ENCODE results near the gene MDK.

Gene MDK

GRCh38 chr11:46426233-46426991, 44.9 kb downstream of the MDK start:
- H3K4me3 ChIP-seq (ENCODE audit: control insufficient read depth, low read depth, low read length): no peak overlapping the region
- no peak for TF ChIP-seq CTCF (conservative IDR thresholded peaks at IDR 0.05; ENCODE audit: control insufficient read depth, insufficient read depth, low read depth, low read length)

GRCh38 chr11:46427364-46427763, 45.9 kb downstream of the MDK start:
- H3K4me3 ChIP-seq (ENCODE audit: control insufficient read depth, low read depth, low read length): no peak overlapping the region
- no peak for DNase-seq (ENCODE audit: low read depth)
- no peak for TF ChIP-seq CTCF (conservative IDR thresholded peaks at IDR 0.05; ENCODE audit: control insufficient read depth, insufficient read depth, low read depth, low read length)

More at GRCh38 chr11:46426233-46426991, 44.9 kb downstream of the MDK start:
- no peak for DNase-seq (ENCODE audit: low read depth)

GRCh38 chr11:46429717-46430116, 48.2 kb downstream of the MDK start:
- no peak for DNase-seq (ENCODE audit: low read depth)
- no peak for TF ChIP-seq CTCF (conservative IDR thresholded peaks at IDR 0.05; ENCODE audit: control insufficient read depth, insufficient read depth, low read depth, low read length)
- H3K4me3 ChIP-seq (ENCODE audit: control insufficient read depth, low read depth, low read length): no peak overlapping the region

- no peak for DNase-seq (ENCODE audit: low read depth)
- no peak for TF ChIP-seq CTCF (conservative IDR thresholded peaks at IDR 0.05; ENCODE audit: control insufficient read depth, insufficient read depth, low read depth, low read length)
- H3K4me3 ChIP-seq (ENCODE audit: control insufficient read depth, low read depth, low read length): no peak overlapping the region
These were observed 49.7 kb downstream of the MDK start for GRCh38 chr11:46431211-46431610.

Measured in fibroblast of mammary gland (primary cell).